Activated CD4-positive, alpha-beta T cell treated with anti-CD3 and anti-CD28 coated beads, Interleukin-2, amount 50 U/mL, for 48 hours (primary cell): ENCODE data around the gene CTPS2.

Experiments used
- DNase-seq, 2 experiments: peaks; one replicate each; pipeline ENCODE4 v3.0.0-alpha.2; 2020

Gene CTPS2

DNA sequence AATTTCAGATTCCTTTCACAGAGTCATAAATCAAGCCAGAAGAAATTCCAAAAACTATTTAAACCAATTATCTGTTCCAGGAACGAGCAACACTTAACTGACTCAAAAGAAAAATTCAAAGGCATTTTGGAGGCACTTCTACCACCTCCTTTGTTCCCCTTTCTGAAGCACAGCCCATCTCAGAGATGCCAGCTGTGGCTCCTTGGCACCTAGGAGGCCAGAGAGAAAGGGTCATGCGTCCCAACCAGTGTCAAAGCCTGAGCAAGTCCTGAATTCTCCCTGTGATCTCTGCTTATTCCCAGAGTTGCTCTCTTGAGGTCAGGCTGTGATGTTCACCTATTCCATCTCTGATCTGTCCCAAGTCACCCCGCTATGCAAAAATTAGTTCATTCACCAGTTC lies 167.5 kb downstream of the CTPS2 start:
- DNase-seq: no peak
